Measurements from ENCODE around the gene CCDC178.

CCDC178 gene, protein sequence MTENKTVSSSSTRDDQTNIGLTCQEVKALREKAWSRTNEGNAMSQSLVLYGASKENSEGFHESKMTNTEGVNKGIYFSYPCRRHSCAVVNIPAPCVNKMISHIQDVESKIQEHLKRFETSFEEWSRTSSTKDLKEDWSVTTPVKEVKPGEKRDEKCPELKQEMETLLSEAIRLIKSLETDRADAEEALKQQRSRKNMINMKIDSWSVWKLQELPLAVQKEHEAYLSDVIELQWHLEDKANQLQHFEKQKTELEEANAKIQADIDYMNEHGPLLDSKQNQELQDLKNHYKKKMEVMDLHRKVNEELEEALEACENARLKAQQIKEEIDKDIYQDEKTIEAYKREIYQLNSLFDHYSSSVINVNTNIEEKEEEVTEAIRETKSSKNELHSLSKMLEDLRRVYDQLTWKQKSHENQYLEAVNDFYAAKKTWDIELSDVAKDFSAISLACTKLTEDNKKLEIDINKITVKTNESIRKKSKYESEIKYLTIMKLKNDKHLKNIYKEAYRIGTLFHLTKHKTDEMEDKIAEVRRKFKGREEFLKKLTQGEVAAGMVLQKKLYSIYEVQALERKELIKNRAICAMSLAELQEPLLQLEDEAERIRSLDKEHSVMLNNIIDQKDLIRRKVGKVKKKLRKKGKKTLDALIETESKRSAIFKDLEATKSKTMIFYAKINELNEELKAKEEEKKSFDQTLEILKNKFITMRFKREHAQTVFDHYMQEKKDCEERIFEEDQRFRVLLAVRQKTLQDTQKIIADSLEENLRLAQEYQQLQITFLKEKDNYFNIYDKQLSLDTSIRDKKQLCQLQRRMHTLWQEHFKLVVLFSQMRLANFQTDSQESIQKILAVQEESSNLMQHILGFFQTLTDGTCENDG

DNA sequence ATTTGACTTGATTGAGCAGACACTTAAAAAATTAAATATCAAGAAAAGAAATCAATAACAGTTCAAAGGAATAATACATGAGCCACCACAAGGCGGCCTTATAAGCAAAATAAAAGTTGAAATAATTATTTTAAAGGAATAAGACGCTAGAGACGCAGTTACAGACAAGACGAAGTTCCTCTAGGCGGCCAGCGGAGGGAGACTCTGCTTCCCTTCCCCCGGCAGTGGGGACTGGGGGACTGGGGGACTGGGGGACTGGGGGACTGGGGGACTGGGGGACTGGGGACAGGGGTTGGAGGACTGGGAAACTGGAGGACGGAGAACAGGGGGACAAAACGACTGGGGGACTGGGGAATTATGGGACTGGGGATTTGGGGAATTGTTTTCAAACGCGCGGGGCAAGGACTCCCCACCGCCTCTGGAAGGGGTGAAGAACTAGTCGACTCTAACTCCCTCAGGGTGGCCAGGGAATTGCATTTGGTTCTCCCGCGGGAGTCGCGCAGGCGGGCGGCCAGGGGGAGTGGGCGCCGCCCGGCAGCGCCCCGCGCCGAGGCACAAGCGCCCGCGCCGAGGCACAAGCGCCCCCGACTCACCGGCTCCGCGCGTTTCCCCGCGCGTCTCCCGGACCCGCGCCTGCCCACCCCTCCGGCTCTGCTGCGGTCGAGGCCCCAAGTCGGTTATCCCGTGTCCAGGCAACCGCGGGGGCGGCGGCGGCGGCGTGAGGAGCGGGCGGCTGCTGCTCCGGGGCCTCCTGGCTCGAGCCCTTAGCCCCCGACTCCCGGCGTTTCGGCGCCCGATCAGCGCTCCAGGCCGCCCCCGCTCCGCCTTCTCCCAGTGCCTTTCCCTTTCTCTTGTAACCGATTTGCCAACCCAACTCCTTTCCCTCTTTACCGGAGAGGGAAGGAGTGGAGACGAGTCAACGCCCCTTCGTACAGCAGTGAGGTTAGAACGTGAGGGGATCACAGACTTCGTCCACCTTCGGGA is at the start of gene CCDC178:
TSS of gene CCDC178 (minus strand) at position 662 of the 984 bp plus-strand sequence. CDS start 28,633 bp downstream, outside the sequence.
- Mint-ChIP-seq H3K9me3 (no peaks in the 10 kb centered on the region), H3K27ac (no peak within 1 kb of the TSS), H3K4me1 (no peaks in the 10 kb centered on the region), H3K36me3 (no peaks in the 10 kb centered on the region), H3K4me3 (no peak within 1 kb of the TSS), H3K27me3 (peaks cover 14% of the 10 kb centered on the region)
- no peak for DNase-seq
- CTCF ChIA-PET = no interaction called here

DNA sequence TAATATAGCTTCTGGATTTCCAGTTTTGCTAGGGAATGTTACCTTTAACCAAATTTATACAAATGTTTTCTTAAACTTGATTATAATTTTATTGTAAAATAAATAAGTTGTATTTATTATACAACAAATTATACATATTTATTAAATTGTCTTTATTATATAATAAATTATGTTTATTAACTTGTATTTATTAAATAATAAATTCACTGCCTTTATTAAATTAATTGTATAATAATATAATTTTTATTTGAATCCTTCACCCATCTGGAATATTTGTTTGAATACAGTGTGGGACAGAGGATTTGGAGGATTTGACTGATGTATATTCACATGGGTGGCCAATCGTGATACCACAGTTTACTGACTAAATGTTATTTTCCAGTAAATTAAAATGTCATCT is 43.4 kb upstream of the CCDC178 start:
- Mint-ChIP-seq H3K27me3 (no peaks in the 10 kb centered on the region), H3K36me3 (no peaks in the 10 kb centered on the region), H3K4me3 (no peak overlapping the region), H3K27ac (no peak overlapping the region), H3K9me3 (peaks cover 3% of the 10 kb centered on the region), H3K4me1 (no peaks in the 10 kb centered on the region)
- no peak for DNase-seq
- CTCF ChIA-PET = no interaction called here

DNA sequence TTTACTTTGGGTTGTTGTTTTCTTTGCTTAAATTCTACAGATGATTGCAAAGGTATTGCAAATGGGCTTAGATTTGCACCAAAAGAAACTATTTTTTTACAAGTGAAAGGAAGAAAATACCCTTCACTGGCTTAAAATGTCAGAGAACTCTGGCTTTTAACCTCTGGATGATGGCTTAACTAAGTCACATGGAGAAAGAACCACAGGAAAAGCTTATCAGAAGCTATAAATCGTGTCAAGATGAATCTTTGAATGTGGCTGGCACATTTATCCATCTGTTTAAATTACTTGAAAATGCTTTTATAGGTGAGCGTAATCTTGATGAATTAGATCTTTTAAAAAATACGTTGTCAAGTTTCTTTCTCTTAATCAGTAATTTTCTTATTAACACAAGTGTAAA is 32.0 kb upstream of the CCDC178 start:
- no peak overlapping the region for H3K27ac Mint-ChIP-seq
- H3K9me3 Mint-ChIP-seq = no peaks in the 10 kb centered on the region
- no peak overlapping the region for H3K4me3 Mint-ChIP-seq
- no peaks in the 10 kb centered on the region for H3K36me3 Mint-ChIP-seq
- no peak for DNase-seq
- H3K4me1 Mint-ChIP-seq = no peaks in the 10 kb centered on the region
- CTCF ChIA-PET = no interaction called here
- no peaks in the 10 kb centered on the region for H3K27me3 Mint-ChIP-seq

DNA sequence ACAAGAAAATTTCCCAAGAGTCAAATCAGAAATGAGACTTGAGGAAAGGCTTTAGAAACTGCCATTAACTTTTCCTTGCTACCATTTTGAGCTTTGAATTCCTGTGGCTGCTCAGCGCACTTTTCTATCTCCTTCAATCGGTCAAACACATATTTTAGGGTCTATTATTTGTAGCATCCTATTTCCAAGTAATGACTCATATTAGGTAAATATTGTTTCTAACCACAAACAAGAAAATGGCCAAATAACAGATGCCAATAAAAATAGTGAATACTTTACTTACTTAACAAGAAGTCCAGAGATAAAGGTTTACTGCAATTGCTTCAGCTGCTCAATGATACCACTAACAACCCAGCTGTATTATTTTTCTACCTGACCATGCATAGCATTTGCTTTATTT is 29.7 kb upstream of the CCDC178 start:
- Mint-ChIP-seq H3K27ac (no peak overlapping the region), H3K4me3 (no peak overlapping the region), H3K27me3 (no peaks in the 10 kb centered on the region), H3K4me1 (no peaks in the 10 kb centered on the region), H3K9me3 (no peaks in the 10 kb centered on the region), H3K36me3 (no peaks in the 10 kb centered on the region)
- DNase-seq = no peak
- CTCF ChIA-PET = no interaction called here

GRCh38 chr18:33469699-33470098 is 29.2 kb upstream of the CCDC178 start:
- H3K36me3 Mint-ChIP-seq = no peaks in the 10 kb centered on the region
- DNase-seq = no peak
- no peaks in the 10 kb centered on the region for H3K4me1 Mint-ChIP-seq
- H3K9me3 Mint-ChIP-seq = no peaks in the 10 kb centered on the region
- CTCF ChIA-PET = no interaction called here
- H3K4me3 Mint-ChIP-seq = no peak overlapping the region
- H3K27me3 Mint-ChIP-seq = no peaks in the 10 kb centered on the region
- H3K27ac Mint-ChIP-seq = no peak overlapping the region

GRCh38 chr18:33467531-33467930 is 27.0 kb upstream of the CCDC178 start:
- CTCF ChIA-PET = no interaction called here
- no peaks in the 10 kb centered on the region for H3K9me3 Mint-ChIP-seq
- H3K27me3 Mint-ChIP-seq = no peaks in the 10 kb centered on the region
- H3K4me3 Mint-ChIP-seq = no peak overlapping the region
- DNase-seq = no peak
- H3K36me3 Mint-ChIP-seq = no peaks in the 10 kb centered on the region
- H3K4me1 Mint-ChIP-seq = no peaks in the 10 kb centered on the region
- H3K27ac Mint-ChIP-seq = no peak overlapping the region

- DNase-seq = no peak
- Mint-ChIP-seq H3K4me3 (no peak overlapping the region), H3K4me1 (no peaks in the 10 kb centered on the region), H3K36me3 (no peaks in the 10 kb centered on the region), H3K27ac (no peak overlapping the region), H3K27me3 (no peaks in the 10 kb centered on the region), H3K9me3 (no peaks in the 10 kb centered on the region)
- CTCF ChIA-PET = no interaction called here
These were observed 26.3 kb upstream of the CCDC178 start for GRCh38 chr18:33466822-33467221.

GRCh38 chr18:33460681-33461080 is 20.2 kb upstream of the CCDC178 start:
- no peak overlapping the region for H3K4me3 Mint-ChIP-seq
- no peaks in the 10 kb centered on the region for H3K27me3 Mint-ChIP-seq
- CTCF ChIA-PET = no interaction called here

GRCh38 chr18:33459612-33460011 is 19.1 kb upstream of the CCDC178 start:
- no peak for DNase-seq
- Mint-ChIP-seq H3K36me3 (no peaks in the 10 kb centered on the region), H3K27me3 (no peaks in the 10 kb centered on the region), H3K4me1 (no peaks in the 10 kb centered on the region), H3K4me3 (no peak overlapping the region), H3K27ac (no peak overlapping the region), H3K9me3 (peaks cover 5% of the 10 kb centered on the region)
- CTCF ChIA-PET = no interaction called here

More at GRCh38 chr18:33460681-33461080, 20.2 kb upstream of the CCDC178 start:
- no peak for DNase-seq
- no peaks in the 10 kb centered on the region for H3K36me3 Mint-ChIP-seq
- no peaks in the 10 kb centered on the region for H3K4me1 Mint-ChIP-seq
- H3K27ac Mint-ChIP-seq = no peak overlapping the region
- H3K9me3 Mint-ChIP-seq = peaks cover 5% of the 10 kb centered on the region

DNA sequence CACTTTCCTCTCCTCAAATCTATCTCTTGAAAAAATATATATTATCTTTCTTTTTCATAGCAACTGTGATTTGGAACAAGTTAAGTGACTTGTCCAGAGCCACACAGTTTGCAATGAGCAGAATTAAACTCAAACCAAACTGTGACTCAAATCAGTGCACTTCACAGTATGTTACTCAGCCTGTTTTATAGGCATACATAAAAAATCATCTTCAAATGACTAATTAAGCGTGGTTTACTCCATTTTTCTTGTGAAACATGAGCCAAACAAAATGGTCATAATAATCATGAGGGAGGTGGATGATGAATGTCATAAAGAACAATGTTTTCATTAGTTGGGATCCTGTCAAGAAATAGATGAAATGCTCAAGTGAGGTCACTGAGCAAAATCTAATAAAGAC is 6.1 kb upstream of the CCDC178 start:
- no peak for DNase-seq

GRCh38 chr18:33444709-33445108 is 4.2 kb upstream of the CCDC178 start:
- CTCF ChIA-PET = no interaction called here
- Mint-ChIP-seq H3K4me3 (no peak overlapping the region), H3K27ac (no peak overlapping the region)

More for the DNA sequence above, 6.1 kb upstream of the CCDC178 start:
- no peaks in the 10 kb centered on the region for H3K9me3 Mint-ChIP-seq
- no peaks in the 10 kb centered on the region for H3K27me3 Mint-ChIP-seq
- H3K27ac Mint-ChIP-seq = no peak overlapping the region
- CTCF ChIA-PET = no interaction called here
- no peaks in the 10 kb centered on the region for H3K4me1 Mint-ChIP-seq
- no peak overlapping the region for H3K4me3 Mint-ChIP-seq
- no peaks in the 10 kb centered on the region for H3K36me3 Mint-ChIP-seq

DNA sequence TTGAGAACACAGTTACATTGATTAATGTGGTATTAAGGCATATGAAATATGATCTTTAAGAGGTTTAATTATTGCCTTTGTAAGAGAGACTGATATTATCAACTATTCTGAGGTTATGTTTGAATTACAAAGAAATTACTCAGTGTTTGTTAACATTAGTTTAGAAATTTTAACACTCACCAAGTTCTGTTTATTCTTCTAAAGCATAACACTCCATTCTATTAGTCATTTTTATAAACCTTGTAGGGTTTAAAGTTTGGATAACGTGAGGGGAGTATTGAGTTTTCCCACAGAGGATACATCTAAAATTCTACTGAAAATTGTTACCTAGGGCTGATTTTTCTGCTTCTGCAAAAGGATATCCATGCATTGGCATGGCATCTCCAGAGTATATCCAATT is 7.7 kb downstream of the CCDC178 start:
- no peak overlapping the region for H3K27ac Mint-ChIP-seq
- no peaks in the 10 kb centered on the region for H3K4me1 Mint-ChIP-seq
- DNase-seq = no peak
- CTCF ChIA-PET = no interaction called here
- no peaks in the 10 kb centered on the region for H3K36me3 Mint-ChIP-seq
- no peak overlapping the region for H3K4me3 Mint-ChIP-seq
- no peaks in the 10 kb centered on the region for H3K9me3 Mint-ChIP-seq
- no peaks in the 10 kb centered on the region for H3K27me3 Mint-ChIP-seq

More at GRCh38 chr18:33444709-33445108, 4.2 kb upstream of the CCDC178 start:
- no peaks in the 10 kb centered on the region for H3K36me3 Mint-ChIP-seq
- no peaks in the 10 kb centered on the region for H3K9me3 Mint-ChIP-seq
- no peaks in the 10 kb centered on the region for H3K4me1 Mint-ChIP-seq
- peaks cover 13% of the 10 kb centered on the region for H3K27me3 Mint-ChIP-seq
- no peak for DNase-seq

GRCh38 chr18:33427549-33427948 is 13.0 kb downstream of the CCDC178 start:
- Mint-ChIP-seq H3K4me1 (no peaks in the 10 kb centered on the region), H3K36me3 (no peaks in the 10 kb centered on the region), H3K27me3 (no peaks in the 10 kb centered on the region), H3K27ac (no peak overlapping the region), H3K4me3 (no peak overlapping the region), H3K9me3 (no peaks in the 10 kb centered on the region)
- CTCF ChIA-PET = interaction anchor here (0.6 kb wide), 1 partner anchor 22 kb away, joined by 3 read pairs; no protein-coding TSS in a partner anchor
- DNase-seq = no peak
